HepG2 (cell line): Measurements from ENCODE around the gene PLA2G12A. TPM values are rescaled to one million over a fixed set of nuclear protein-coding genes. Genes with fewer than 3 reads are reported as not detected.

ENCODE experiments used
- ASH2L ChIP-seq: fragments of 300-600, 200-600 bp; sonication (generic); IDR thresholded peaks from 2 replicates; pipeline ENCODE4 v1.7.0; 2017; ENCODE audit warnings: low read depth, mild to moderate bottlenecking, moderate library complexity, mixed read lengths, low read length; ENCODE audit not compliant: insufficient read length
- BHLHE40 ChIP-seq: IDR thresholded peaks from 2 replicates; pipeline ENCODE4 v1.6.1; 2011; ENCODE audit warnings: low read length, improper control_type of control experiment
- CBX5 ChIP-seq: sonication (generic); formaldehyde crosslinking; IDR thresholded peaks from 2 replicates; pipeline ENCODE4 v1.4.0; 2020; ENCODE audit warnings: missing genetic modification reagents, borderline replicate concordance
- CHD4 ChIP-seq: fragments of 200-600 bp; sonication (generic); IDR thresholded peaks from 2 replicates; pipeline ENCODE4 v1.7.0; 2017; ENCODE audit warnings: mild to moderate bottlenecking, low read length, borderline replicate concordance
- KLF16 ChIP-seq, 2 experiments: sonication (generic) in 1 of 2; formaldehyde crosslinking in 1 of 2; IDR thresholded peaks; 2 replicates each; pipeline versions ENCODE4 v1.6.1 to v1.8.0; 2016 to 2023; ENCODE audit warnings: missing genetic modification reagents in 2 of 2, missing compliant biosample characterization in 1 of 2
- RFX1 ChIP-seq: fragments of 450-650 bp; IDR thresholded peaks from 2 replicates; pipeline ENCODE4 v1.6.1; 2017
- SALL2 ChIP-seq: sonication (generic); formaldehyde crosslinking; IDR thresholded peaks from 2 replicates; pipeline ENCODE4 v1.8.1; 2023; ENCODE audit warnings: mild to moderate bottlenecking, missing genetic modification reagents, inconsistent platforms
- TERF1 ChIP-seq: sonication (generic); formaldehyde crosslinking; IDR thresholded peaks from 2 replicates; pipeline ENCODE4 v1.8.0; 2022; ENCODE audit warnings: mild to moderate bottlenecking, missing genetic modification reagents, moderate library complexity
- TMF1 ChIP-seq: sonication (generic); formaldehyde crosslinking; IDR thresholded peaks from 2 replicates; pipeline ENCODE4 v1.8.1; 2022; ENCODE audit warnings: low read depth, missing genetic modification reagents
- YEATS4 ChIP-seq: sonication (generic); formaldehyde crosslinking; IDR thresholded peaks from 2 replicates; pipeline ENCODE4 v1.4.0; 2020; ENCODE audit warnings: missing genetic modification reagents, borderline replicate concordance
- ZNF264 ChIP-seq: sonication (generic); formaldehyde crosslinking; IDR thresholded peaks from 2 replicates; pipeline ENCODE4 v1.4.0; 2020; ENCODE audit warnings: missing genetic modification reagents
- ZNF501 ChIP-seq: sonication (generic); formaldehyde crosslinking; IDR thresholded peaks from 2 replicates; pipeline ENCODE4 v1.5.1; 2020; ENCODE audit warnings: mild to moderate bottlenecking, moderate library complexity, missing genetic modification reagents
- ZNF766 ChIP-seq: sonication (generic); formaldehyde crosslinking; IDR thresholded peaks from 2 replicates; pipeline ENCODE4 v1.5.0; 2020; ENCODE audit warnings: missing genetic modification reagents, borderline replicate concordance
- ZSCAN12 ChIP-seq: sonication (generic); formaldehyde crosslinking; IDR thresholded peaks from 2 replicates; pipeline ENCODE4 v1.9.0; 2021; ENCODE audit warnings: mild to moderate bottlenecking, missing genetic modification reagents
- polyA plus RNA-seq, 8 experiments: library from polyadenylated mRNA; depleted of rRNA in 3 of 8; stranded (reverse) in 7 of 8; unstranded in 1 of 8; fragments of >200 nt; fragmentation: Illumina TruSeq in 4 of 8; extraction: Trizol in 4 of 8; gene quantifications; 2 replicates each; pipeline versions ENCODE4 v1.2.1 to v1.2.3, GENCODE V29; 2011 to 2016; ENCODE audit warnings: low read depth in 4 of 8, missing spikeins in 1 of 8, mixed read lengths in 1 of 8; ENCODE audit not compliant: insufficient read depth in 1 of 8
- total RNA-seq, 5 experiments: library from RNA; depleted of rRNA; stranded (reverse); fragments of >200 nt; fragmentation: Illumina TruSeq; extraction: Trizol; gene quantifications; 2 replicates each; pipeline ENCODE4 v1.2.3, GENCODE V29; 2016; ENCODE audit warnings: low read depth in 1 of 5
- TF ChIP-seq, protein P1 (sequence below): sonication (generic); formaldehyde crosslinking; IDR thresholded peaks from 2 replicates; pipeline ENCODE4 v1.5.0; 2020; ENCODE audit warnings: mild to moderate bottlenecking, missing genetic modification reagents, borderline replicate concordance

The PLA2G12A gene
- total and polyA plus RNA-seq, 2 of the 13 experiments (the other 11 are each of a cell fraction or from before 2014, with no cell fraction given), result 61.2 to 64.0 TPM

GRCh38 chr4:109673303-109673702 lies 56.6 kb downstream of the PLA2G12A start (continued):
- TF ChIP-seq, protein P1, sequence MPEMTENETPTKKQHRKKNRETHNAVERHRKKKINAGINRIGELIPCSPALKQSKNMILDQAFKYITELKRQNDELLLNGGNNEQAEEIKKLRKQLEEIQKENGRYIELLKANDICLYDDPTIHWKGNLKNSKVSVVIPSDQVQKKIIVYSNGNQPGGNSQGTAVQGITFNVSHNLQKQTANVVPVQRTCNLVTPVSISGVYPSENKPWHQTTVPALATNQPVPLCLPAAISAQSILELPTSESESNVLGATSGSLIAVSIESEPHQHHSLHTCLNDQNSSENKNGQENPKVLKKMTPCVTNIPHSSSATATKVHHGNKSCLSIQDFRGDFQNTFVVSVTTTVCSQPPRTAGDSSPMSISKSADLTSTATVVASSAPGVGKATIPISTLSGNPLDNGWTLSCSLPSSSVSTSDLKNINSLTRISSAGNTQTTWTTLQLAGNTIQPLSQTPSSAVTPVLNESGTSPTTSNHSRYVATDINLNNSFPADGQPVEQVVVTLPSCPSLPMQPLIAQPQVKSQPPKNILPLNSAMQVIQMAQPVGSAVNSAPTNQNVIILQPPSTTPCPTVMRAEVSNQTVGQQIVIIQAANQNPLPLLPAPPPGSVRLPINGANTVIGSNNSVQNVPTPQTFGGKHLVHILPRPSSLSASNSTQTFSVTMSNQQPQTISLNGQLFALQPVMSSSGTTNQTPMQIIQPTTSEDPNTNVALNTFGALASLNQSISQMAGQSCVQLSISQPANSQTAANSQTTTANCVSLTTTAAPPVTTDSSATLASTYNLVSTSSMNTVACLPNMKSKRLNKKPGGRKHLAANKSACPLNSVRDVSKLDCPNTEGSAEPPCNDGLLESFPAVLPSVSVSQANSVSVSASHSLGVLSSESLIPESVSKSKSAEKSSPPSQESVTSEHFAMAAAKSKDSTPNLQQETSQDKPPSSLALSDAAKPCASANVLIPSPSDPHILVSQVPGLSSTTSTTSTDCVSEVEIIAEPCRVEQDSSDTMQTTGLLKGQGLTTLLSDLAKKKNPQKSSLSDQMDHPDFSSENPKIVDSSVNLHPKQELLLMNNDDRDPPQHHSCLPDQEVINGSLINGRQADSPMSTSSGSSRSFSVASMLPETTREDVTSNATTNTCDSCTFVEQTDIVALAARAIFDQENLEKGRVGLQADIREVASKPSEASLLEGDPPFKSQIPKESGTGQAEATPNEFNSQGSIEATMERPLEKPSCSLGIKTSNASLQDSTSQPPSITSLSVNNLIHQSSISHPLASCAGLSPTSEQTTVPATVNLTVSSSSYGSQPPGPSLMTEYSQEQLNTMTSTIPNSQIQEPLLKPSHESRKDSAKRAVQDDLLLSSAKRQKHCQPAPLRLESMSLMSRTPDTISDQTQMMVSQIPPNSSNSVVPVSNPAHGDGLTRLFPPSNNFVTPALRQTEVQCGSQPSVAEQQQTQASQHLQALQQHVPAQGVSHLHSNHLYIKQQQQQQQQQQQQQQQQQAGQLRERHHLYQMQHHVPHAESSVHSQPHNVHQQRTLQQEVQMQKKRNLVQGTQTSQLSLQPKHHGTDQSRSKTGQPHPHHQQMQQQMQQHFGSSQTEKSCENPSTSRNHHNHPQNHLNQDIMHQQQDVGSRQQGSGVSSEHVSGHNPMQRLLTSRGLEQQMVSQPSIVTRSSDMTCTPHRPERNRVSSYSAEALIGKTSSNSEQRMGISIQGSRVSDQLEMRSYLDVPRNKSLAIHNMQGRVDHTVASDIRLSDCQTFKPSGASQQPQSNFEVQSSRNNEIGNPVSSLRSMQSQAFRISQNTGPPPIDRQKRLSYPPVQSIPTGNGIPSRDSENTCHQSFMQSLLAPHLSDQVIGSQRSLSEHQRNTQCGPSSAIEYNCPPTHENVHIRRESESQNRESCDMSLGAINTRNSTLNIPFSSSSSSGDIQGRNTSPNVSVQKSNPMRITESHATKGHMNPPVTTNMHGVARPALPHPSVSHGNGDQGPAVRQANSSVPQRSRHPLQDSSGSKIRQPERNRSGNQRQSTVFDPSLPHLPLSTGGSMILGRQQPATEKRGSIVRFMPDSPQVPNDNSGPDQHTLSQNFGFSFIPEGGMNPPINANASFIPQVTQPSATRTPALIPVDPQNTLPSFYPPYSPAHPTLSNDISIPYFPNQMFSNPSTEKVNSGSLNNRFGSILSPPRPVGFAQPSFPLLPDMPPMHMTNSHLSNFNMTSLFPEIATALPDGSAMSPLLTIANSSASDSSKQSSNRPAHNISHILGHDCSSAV (CRISPR knock-in tag), result no peak
- no peak for TF ChIP-seq YEATS4 (CRISPR knock-in tag)
- TF ChIP-seq ZNF264 (CRISPR knock-in tag), result no peak
- no peak for TF ChIP-seq KLF16 (CRISPR knock-in tag; IDR thresholded peaks at IDR 0.05)
- no peak for TF ChIP-seq RFX1
- TF ChIP-seq CHD4, result no peak
- no peak for TF ChIP-seq ZSCAN12
- no peak for TF ChIP-seq CBX5 (CRISPR knock-in tag)
- TF ChIP-seq ASH2L, result no peak
- TF ChIP-seq ZNF501 (CRISPR knock-in tag), result no peak
- TF ChIP-seq BHLHE40, result no peak
- TF ChIP-seq TMF1, result no peak
- TF ChIP-seq TERF1 (CRISPR knock-in tag), result no peak
- TF ChIP-seq ZNF766, result no peak
- no peak for TF ChIP-seq SALL2
